Measurements from ENCODE around the gene HHIPL1.

The HHIPL1 gene

GRCh38 chr14:99682809-99683618 is 38.1 kb downstream of the HHIPL1 start:
- peak overlapping the region; percentile 73 for H3K27ac ChIP-seq
- POLR2A ChIA-PET (ENCODE audit: low non-redundant PET) = no interaction called here
- CTCF ChIA-PET = interaction anchor here (0.5 to 1.8 kb wide), 5 partner anchors 22 to 437 kb away, joined by 3 to 5 read pairs (median 4); no protein-coding TSS in a partner anchor

DNA sequence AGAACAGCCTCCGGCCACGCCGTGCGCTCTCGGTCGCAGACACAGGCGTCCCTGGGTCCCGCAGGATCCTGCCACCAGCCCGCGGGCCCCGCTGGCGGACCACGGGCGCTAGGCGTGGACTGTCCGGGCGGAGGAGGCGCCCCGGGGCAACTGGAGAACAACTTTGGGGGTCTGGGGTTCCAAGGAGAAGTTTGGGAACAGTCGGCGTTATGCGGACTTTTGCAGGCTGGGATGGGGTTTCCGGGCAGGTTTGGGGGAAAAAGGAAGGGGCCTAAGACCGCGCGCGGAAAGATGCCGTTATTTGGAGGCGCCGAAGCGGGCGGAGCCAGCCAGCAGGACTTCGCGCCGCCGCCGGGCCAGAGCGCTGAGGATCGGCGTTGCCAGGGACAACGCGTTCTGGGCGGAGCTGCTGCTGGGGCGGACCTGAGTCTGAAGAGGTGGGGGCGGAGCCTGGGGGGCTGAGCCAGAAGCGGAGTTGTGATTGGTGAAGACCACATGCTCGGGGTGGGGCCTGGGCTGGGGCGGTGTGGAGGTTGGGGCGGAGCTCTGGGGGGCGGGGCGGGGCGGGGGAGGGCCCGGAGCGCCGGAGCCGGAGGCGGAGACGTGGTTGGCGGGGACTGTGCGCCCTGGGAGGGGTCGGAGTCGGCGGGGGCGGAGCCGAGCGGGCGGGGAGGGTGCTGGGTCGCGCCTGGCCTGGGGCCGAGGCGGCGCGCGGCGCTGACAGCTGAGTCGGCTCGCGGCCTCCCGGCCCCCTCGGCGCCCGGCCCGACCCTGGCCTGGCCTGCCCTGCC is 38.9 kb downstream of the HHIPL1 start, which contains the start of gene CYP46A1:
CYP46A1 (plus strand) TSS at position 680 of the 791 bp plus-strand sequence. CDS start 120 bp downstream, outside the sequence.
- DNase-seq (ENCODE audit: low spot score) = peak; percentile 100
- TF ChIP-seq, protein P1, sequence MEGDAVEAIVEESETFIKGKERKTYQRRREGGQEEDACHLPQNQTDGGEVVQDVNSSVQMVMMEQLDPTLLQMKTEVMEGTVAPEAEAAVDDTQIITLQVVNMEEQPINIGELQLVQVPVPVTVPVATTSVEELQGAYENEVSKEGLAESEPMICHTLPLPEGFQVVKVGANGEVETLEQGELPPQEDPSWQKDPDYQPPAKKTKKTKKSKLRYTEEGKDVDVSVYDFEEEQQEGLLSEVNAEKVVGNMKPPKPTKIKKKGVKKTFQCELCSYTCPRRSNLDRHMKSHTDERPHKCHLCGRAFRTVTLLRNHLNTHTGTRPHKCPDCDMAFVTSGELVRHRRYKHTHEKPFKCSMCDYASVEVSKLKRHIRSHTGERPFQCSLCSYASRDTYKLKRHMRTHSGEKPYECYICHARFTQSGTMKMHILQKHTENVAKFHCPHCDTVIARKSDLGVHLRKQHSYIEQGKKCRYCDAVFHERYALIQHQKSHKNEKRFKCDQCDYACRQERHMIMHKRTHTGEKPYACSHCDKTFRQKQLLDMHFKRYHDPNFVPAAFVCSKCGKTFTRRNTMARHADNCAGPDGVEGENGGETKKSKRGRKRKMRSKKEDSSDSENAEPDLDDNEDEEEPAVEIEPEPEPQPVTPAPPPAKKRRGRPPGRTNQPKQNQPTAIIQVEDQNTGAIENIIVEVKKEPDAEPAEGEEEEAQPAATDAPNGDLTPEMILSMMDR (conservative IDR thresholded peaks at IDR 0.05; ENCODE audit: low read depth) = no peak
- CTCF ChIA-PET = interaction anchor here (0.5 to 1.8 kb wide), 4 partner anchors 80 to 202 kb away, joined by 3 to 5 read pairs (median 4); no protein-coding TSS in a partner anchor
- H3K27ac ChIP-seq = peak within 1 kb of the TSS; percentile 73
- POLR2A ChIA-PET (ENCODE audit: low non-redundant PET) = interaction anchor here (0.7 kb wide), 1 partner anchor 109 kb away, joined by 5 read pairs; the partner anchor contains the start of gene EML1

More at GRCh38 chr14:99682809-99683618, 38.1 kb downstream of the HHIPL1 start:
- DNase-seq (ENCODE audit: low spot score) = peak; percentile 79
- TF ChIP-seq, protein P1 (conservative IDR thresholded peaks at IDR 0.05; ENCODE audit: low read depth) = peak; percentile 96

DNA sequence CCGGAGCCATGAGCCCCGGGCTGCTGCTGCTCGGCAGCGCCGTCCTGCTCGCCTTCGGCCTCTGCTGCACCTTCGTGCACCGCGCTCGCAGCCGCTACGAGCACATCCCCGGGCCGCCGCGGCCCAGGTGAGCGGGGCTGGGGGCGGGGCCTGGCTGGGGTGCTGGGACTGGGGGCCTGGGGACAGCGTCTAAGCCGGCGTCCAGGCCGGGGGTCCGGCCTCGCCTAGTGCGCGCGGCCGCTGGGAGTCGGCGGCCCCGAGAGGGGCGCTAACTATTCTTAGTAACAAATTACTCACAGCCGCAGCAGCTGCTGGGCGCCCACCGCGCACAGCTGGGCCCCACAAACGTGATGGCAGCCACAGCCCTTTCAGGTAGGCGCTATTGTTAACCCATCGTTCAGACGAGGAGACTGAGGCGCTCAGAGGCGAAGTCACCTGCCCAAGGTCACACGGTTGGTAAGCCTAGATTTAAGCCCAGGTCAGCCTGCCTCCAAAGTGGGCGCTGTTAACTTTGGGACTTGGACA is 39.5 kb downstream of the HHIPL1 start:
- CTCF ChIA-PET = interaction anchor here (0.6 kb wide), 1 partner anchor 81 kb away, joined by 3 read pairs; no protein-coding TSS in a partner anchor
- POLR2A ChIA-PET (ENCODE audit: low non-redundant PET) = interaction anchor here (0.7 kb wide), 1 partner anchor 108 kb away, joined by 5 read pairs; the partner anchor contains the start of gene EML1
- no peak overlapping the region for H3K27ac ChIP-seq
- DNase-seq (ENCODE audit: low spot score) = no peak
- TF ChIP-seq, protein P1 (conservative IDR thresholded peaks at IDR 0.05; ENCODE audit: low read depth) = no peak

DNA sequence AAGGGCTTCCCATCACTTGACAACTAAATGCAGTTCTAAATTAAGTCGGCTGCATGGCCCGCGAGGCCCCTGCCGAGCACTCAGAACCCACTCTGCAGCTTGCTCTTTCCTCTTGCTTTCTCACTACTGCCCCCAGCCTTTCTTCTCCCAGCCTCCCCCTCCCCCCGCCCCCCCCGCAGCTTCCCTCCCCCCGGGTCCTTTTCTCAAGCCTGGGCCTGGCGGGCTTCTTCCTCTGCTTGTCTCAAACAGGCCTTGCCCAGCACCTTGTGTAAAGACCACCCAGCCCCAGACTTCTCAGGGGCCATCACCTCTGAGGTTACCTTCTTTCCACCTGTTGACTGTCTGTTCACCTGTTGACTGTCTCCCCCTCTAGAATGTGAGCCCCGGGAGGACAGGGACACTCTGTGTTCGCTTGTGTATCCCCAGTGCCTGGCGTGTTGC is 40.2 kb downstream of the HHIPL1 start:
- TF ChIP-seq, protein P1 (conservative IDR thresholded peaks at IDR 0.05; ENCODE audit: low read depth) = no peak
- H3K27ac ChIP-seq = no peak overlapping the region
- ChIA-PET CTCF (no interaction called here), POLR2A (ENCODE audit: low non-redundant PET) (no interaction called here)
- no peak for DNase-seq (ENCODE audit: low spot score)

GRCh38 chr14:99685596-99685995 is 40.7 kb downstream of the HHIPL1 start:
- CTCF ChIA-PET = no interaction called here

More at GRCh38 chr14:99685596-99685995, 40.7 kb downstream of the HHIPL1 start:
- TF ChIP-seq, protein P1 (conservative IDR thresholded peaks at IDR 0.05; ENCODE audit: low read depth) = no peak
- H3K27ac ChIP-seq = no peak overlapping the region
- POLR2A ChIA-PET (ENCODE audit: low non-redundant PET) = no interaction called here
- no peak for DNase-seq (ENCODE audit: low spot score)
